Activated CD4-positive, alpha-beta T cell treated with anti-CD3 and anti-CD28 coated beads, Interleukin-2, amount 50 U/mL, for 48 hours (primary cell): ENCODE measurements around the gene SSBP3.

Source experiments
- DNase-seq, 2 experiments: peaks; one replicate each; pipeline ENCODE4 v3.0.0-alpha.2; 2020

The SSBP3 gene

DNA sequence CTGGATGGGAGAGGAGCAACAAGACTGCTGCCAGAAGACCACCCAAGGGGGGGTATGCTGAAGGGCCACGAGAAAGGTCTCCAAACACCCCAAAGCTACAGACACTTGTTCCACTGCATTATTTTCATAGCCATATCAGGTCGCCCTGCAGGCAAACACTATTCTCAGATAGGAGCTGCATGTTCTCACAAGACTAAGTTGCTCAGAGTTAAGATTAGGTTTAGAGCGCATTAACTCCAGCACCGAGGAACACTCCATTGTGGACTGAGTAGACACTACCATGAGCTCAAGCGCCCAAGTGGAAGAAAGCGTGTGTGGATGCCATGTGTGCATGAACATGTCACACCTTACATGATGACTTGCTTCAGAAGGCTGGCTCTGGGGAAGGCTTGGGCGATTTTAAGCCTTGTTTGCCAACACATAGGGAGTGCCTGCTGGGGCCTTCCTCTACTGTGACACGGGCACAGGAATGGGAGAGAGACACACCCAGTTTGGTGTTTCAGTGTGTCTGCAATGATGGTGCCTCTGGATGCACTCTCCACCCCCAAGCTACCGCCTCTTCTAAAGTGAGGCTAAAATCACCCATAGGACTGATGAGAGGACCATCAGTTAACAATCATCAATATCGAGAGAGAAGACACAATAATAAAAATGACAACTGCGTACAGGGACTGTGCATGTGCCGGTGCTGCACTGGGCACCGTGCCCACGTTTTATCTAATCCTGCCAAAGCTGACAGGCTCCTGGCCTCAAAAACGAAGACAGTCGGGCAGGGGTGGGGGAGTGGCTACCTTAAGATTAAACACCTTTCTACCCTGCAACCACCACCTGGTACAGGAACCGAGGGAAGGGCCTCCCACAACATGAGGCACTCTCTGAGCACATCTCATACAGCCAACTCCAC, 34.9 kb downstream of the SSBP3 start:
- no peak for DNase-seq

DNA sequence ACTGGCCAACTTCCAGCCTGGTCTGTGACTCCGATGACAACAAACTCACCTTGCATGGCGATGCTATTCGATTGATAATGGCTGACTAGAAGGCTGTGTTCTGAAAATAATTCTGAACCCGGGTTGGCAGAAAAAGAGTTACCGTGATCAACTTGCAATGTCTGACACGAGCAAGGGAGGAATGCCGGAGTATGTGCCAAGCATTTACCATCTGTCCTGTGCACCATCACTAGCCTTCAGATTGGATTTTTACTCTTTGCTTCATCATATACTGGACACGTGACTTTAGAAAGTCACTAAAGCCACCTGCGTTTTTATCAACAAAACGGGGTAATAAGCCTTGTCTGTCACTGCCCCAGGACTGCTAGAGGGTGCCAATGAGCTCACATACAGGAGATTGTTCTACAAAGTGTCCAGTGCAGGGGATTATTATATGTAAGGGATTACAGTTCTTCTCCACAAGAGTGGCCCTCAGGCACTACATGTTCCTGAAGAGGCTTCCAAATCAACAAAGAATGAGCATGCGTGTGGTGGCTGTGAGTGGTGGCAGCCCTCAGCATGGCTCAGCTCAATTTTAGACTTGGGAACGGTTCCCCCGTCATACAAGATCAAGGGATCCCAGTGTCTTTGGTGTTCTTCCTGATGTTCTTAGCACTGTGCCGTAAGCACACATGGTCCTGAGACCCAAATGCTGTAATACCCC, 35.8 kb downstream of the SSBP3 start:
- DNase-seq, result no peak

DNA sequence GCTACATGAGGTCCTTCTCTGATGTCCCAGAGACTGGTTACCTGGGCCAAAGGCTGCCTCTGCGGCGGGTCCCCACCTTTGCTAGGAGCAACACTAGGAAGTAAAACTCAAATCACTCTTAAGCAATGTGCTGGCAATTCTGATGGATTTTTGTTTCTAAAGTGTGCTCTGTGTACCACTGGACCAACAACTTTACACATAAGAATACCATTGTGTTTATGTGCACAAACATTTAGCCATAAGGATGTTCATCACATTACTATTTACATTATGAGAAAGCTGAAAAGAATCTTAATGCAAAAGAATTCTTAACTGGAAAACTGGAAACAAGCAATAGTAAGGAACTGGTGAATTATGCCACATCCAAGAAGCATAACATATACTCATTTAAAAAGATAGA, 38.6 kb downstream of the SSBP3 start:
- no peak for DNase-seq

DNA sequence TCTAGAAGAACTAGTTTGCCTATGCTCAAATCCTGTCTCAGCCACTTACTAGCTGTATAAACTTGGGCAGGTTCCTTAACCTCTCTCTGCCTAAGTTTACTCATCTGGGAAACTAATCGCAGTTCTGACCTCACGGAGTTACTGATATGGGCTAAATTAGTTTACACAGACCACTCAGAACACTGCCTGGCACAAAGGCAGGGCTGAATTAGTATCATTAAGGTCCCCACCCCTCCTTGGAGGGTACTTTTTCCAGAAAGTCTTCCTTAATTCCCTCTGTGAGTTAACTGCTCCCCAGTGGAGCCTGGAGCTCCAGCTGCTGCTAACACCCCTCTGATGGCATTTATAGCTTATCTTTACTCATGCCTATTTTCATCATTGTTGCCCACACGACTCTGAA, 40.3 kb downstream of the SSBP3 start:
- no peak for DNase-seq

DNA sequence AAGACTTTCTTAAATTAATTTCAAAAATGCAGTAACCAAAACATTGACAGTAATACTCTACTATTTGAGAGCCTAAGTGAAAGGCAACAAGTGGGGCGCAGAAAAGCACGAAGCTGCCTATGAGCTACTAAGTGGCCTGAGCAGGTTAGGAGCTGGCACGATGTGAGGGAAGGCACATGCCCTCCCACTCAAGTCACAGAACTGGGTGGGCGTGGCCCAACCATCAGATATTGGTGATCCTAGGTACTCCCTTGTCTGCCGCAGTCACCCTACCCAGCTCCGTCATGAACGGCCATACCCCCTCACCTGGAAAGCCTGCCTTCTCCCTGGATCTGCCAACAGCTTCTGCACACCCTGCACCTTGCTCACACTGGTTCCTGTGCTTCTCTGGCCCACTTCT, 40.8 kb downstream of the SSBP3 start:
- DNase-seq, result no peak

DNA sequence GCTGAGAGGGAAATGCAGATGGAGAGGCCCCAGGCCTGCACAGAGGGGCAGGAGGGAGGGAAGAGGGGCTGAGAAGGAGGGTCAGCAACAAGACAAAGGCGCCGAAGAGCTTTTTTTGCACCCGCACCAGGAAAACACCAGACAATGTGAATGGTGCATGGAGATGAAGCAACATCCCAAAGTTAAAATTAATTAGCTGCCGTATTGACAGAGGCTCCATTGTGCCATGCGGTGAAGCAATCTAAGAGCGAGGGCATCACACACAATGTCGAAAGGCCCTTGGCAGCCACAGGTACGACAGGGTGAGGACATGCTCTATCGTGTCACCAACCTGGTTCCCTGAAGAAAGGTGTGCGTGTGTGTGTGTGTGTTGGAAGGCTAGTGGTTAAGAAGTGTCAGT, 41.2 kb downstream of the SSBP3 start:
- no peak for DNase-seq

DNA sequence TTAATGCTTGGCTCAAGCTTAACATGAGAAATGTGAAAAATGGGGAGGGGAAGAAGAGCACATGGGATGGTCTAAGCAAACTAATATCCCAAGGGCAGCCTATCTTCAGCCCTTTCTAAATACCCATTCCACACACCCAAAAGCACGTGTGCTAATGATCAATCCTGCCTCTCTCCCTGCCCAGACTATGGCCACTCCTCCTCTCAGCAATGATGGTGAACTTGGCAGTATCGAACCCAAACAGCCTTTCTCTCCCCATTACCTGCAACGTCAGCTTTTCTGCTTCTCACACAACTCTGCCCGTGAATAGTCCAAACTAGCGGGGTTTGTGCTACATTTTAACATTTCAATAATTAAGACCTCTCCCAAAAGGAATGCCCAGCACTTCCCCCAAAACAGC, 41.6 kb downstream of the SSBP3 start:
- no peak for DNase-seq

DNA sequence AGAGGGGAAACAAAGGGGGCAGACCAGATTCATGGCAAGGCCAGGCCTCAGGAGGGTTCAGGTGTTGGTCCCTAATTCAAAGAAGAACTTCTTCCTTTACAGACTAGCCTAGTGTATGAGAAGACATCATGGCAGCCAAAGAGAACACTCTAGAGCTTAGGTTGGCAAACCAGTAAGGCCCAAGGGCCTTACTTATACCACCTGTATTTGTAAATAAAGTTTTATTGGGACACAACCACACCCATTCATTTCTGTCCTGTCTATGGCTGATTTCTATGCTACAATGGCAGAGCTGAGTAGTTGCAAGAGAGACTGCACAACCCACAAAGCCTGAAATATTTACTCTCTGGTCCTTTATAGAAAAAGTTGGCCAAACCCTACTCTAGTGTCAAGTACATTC, 42.3 kb downstream of the SSBP3 start:
- no peak for DNase-seq

DNA sequence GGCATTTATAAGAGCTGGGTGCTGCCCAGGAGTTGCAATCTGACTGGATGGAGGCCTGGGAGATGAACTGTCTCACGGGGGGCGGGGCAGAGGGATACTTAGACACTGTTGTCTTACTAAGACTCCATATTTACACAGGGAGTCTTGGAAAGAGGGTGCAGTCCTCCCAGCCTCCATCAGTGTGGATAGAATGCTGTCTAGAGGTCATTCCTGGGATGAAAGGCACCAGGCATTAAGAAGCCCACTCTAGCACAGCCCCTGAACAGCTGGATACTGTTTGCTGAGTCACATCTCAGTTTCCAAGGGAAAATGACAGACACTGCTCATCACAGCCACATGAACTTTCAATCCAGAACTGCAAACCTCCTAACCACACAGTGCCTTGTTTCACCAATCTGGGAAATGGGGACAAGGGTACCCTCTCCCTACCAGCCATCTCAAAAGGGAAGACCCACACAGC, 43.3 kb downstream of the SSBP3 start:
- no peak for DNase-seq

DNA sequence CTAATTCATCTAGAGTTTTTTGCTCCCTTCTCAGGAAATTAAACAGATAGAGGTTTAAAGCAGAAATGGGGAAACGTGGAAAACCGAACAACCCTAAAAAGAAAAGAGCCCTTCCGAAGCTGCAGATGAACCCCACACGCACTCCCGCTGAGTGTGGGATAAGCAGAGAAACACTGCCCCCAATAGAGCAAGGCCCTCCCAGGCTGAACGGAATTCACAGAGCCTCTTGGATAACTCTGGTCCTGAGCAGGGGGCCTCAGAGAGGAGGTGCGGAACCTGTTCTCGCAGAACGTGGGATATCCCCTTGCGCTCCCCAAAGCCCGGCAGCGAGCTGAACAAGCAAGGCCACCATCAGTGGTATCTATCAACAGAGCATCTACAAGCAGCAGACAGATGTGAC, 44.9 kb downstream of the SSBP3 start:
- DNase-seq, result no peak

DNA sequence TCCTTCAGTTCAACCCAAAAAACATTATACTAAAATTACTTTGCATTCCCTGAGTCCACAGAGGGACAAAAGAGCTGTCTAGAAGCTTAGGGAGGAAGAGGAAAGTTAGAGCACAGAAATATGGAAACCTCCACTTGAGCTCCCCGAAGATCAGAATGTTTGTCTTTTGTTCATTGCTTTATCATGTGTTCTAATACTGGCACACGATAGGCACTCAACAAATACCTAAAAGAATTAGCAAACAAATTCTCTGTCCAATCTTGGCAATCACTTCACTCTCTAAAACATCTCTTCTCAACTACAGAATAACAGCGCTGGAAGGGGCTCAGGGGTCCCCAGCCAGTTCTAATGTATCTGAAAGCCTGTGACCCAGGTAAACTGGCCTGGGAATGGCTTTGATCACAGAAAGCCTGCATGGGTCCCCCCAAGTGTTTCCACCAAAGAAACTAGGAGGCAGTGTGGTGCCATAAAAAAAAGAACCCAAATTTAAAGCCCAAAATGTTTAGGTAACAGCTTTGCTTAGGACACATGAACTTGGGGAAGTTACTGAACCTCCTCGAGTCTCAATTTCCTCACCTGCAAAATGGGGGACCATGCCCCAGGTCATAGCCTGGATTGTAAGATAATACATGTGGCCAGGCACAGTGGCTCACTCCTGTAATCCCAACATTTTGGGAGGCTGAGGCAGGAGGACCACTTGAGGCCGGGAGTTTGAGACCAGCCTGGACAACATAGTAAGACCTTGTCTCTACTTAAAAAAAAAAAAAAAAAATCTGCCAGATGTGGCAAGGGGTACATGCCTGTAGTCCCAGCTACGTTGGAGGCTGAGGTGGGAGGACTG, 45.8 kb downstream of the SSBP3 start:
- no peak for DNase-seq

DNA sequence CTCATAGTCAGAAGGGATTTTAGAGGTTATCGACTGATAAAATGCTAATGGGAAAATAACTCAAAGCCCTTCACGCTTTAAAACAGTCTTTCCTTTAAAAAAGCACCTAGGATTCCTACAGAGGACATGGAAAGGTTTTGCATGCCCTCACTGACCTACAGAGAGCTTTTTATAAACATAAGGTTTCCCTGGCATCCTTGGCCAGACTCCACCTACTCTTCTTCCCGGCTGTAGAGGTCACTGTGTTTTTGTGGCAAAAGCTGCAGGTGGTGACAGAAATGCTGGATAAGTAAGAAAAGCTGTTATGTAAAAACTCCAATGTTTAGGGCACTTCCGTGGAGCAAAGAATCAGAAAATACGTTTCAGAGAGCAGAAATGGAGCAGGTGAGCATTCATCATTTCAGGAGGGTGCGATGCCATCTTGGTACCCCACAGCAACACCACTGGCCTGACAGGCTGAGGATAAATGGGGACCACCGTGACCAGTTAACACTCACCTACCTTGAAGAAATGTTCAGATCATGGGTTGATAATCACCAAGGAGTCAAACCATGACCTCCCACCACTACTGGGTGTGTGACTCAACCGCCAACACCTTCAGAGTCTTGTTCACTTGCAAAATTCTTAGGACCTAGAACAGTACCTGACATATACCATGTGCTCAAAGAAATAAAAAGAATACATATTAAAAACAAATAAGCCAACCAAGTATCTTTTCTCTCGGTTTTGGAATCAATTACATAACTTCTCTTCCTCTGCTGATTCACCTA, 46.6 kb downstream of the SSBP3 start:
- DNase-seq, result peak in 1 of 2 experiments; percentile 21

DNA sequence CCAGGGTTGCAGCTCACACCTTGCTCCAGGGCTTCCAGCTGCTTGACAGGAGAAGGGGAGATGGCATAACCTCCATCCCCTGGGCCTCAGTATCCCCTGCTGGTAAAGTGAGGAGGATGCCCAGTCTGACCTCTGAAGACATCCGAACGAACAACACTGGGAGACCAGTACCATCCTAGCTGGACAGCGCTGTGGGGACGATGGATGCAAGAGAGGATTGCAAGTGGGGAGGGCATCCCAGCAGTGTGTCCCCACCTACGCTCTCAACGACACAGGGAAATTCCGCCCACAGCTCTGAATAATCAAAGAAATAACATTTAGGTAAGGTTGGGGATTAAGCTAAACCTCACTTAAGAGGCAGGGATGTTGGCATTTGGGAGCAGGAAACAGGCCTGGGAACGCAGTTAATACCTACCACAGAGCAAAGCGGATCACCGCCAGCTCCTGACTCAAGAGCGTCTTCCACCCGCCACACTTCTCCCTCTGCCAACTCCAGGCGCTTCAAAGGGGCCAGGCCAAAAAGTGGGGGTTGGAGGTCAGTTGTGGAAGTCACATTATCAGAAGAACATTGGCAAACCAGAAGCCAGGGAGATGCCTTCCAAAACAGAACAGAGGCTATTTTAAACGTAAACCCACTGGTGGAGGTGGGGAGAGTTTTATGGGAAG, 47.6 kb downstream of the SSBP3 start:
- no peak for DNase-seq

DNA sequence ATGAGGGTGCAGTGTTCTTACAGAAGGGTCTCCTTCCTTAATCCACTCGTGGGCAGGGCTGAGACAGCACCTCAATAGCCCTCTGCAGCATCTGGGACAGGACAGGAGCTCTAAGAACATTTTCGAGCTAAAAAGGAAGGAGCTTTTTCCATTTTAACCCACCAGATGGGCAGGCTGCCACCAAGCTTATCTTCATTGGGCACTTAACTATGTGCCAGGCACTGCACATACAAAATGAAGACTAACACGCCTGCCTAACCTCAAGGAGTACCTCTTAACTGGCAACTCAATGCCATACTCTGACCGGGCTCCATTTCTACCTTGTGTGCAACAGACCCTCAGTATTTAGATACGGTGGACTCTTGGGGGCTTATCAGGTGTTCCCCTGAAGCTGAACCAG, 48.2 kb downstream of the SSBP3 start:
- DNase-seq, result no peak

DNA sequence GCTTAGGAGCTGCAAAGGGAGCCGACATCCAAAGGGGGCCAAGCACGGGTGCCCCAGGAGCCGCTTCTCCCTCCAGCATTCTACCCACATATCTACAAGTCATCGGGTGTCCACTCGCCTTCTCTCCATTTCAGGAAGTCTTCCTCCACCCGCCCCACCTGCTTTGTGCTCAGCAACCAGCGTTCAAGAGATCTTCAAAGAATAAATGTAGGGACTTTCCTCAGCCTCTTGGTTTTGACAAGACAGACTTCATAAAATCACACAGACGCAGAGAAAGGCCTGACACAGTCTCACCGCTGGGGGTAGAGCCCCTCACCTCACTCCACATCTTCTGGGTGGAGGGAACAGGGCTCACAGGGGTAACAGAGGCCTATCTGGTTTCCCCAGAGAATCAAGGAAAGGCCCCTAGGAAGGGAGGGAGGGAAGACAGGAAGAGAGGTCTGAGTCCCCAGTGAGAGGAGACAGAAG, 49.5 kb downstream of the SSBP3 start:
- peak; percentile 26 to 27 for DNase-seq

DNA sequence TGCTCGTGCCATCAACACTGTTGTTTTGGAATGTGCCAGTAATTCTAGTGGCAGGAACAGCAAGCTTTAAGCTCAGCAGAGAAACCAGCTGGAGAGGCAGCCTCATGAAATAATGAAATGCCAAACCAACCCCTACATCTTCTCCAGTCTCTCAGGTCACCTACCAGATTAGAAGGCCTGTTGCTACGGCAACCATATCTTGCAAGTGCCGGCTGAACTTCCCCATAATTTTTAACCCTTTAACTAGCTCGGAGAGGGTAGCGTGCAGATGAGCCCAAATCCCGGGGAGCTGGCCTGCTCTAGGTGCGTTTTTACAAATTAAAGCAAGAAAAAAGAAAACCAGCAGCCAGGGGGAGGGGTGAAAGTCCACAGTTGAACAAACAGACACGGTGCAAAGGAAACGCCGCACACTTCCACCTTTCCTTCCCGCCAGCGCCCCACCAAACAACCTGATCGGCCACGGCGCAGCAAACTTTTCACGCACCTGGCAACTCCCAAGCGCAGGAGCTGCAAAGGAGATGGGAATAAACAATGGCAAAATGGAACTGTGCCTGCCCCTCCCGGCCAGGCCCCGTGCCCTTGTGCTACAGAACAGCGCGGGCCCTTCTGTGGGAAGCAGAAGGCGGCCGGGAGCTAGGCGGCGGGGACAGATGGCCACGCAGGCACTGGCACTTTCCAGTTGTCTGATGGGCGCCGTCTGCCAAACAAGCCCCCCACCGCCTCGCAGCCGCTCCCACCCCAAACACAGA, 50.1 kb downstream of the SSBP3 start:
- DNase-seq, result no peak

DNA sequence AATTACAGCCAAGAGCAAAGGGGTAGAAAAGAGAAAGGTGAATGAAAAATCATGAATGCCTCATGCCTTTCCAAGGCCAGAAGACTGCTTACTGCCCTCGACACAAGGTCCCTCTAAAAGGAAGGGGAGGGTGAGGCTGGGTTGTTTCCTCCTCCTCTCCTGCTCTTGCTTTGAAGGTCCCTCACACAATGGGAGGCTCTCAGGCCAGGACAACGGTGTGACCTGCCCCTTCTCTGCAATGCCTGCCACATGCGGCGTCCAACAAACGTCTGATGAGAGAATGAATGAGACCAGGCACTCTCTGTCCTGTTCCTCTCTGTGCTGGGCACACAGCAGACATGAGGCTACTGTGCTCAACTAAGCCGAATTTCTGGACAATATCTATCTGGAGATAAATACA, 51.3 kb downstream of the SSBP3 start:
- DNase-seq, result no peak

DNA sequence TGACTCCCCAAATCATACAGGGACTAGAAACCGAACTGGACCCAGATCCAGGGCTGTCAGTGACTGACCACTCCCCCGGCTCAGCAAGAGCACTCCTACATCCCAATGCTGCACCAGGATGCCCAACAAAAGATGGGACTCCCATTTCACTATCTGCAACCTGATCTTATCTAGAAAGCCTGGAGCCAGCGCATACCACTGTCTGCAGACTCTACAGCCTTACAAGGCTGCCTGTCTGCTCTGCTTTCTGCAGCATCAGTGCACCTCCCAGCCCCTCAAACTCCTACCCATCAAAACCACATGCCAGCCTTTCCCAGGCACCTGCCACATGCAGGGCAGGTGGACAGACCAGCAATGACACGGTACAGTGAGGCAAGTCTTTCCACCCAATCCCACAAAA, 52.2 kb downstream of the SSBP3 start:
- no peak for DNase-seq

DNA sequence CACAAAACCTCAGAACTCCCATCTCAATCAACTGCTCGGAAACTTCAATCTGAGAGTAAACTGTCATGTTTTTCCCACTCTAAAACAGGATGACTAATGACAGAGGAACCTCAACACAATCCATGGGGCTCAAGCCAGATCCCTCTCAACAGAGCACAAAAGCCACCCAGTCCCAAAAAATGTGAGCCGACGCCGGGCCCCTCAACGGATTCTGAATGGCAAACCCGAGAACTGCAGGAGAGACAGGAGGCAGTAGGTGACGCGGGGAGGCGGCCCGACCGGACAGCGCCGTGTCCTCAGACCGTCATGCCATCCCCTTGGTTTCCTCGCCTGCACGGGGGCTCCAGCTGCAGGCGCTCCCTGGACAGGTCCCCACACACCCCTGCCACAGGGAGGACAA, 53.4 kb downstream of the SSBP3 start:
- DNase-seq, result no peak

DNA sequence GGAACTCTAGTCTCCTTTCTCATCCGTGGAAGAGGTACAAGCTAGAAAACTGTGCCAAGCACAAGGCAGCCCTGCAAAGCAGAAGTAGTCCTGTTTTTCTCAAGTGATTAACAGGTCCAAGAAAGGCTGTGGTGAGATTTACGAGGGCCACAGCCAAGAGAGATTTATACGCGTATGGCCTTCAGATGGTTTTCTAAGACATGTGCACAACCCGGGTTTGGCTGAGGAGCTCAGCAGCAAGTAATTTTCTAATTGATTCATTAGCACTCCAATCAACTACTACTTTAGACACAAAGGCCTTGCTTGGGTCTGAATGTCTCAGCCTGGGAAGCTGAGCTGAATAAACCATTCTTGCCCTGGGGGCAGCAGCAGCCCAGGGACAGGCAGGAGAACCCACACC, 55.8 kb downstream of the SSBP3 start:
- no peak for DNase-seq

DNA sequence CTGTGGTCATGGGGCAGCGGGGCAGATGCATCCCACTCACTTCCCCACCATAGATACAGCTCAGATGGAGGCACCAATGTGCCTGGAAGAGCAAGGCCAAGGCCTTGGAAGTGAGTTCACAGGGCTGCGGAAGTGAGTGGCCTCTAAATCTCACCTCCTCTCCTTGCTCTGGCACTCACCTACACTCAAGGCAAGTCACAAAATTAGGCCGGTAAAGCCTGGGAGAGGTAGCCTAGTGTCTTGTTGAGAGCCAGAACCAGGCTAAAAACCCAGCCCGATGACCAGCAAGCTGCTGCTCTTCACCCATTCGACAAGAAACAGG, 57.5 kb downstream of the SSBP3 start:
- DNase-seq, result no peak
